HEK293 (cell line): ENCODE results near the gene PRKAR2B.

Experiments used
- GLIS2 ChIP-seq: fragments of 450-650 bp; formaldehyde crosslinking; IDR thresholded peaks from 2 replicates; pipeline ENCODE4 v1.5.1; 2016; ENCODE audit warnings: missing biosample characterization, missing genetic modification characterization
- INSM2 ChIP-seq: fragments of 450-650 bp; formaldehyde crosslinking; IDR thresholded peaks from 2 replicates; pipeline ENCODE4 v1.5.1; 2016; ENCODE audit warnings: missing biosample characterization, missing genetic modification characterization
- KLF16 ChIP-seq: fragments of 450-650 bp; formaldehyde crosslinking; IDR thresholded peaks from 2 replicates; pipeline ENCODE4 v1.5.1; 2017; ENCODE audit warnings: missing biosample characterization, missing genetic modification characterization
- SCRT2 ChIP-seq: fragments of 450-650 bp; formaldehyde crosslinking; IDR thresholded peaks from 2 replicates; pipeline ENCODE4 v1.5.1; 2016; ENCODE audit warnings: missing biosample characterization, missing genetic modification characterization
- ZBTB10 ChIP-seq: fragments of 450-650 bp; formaldehyde crosslinking; IDR thresholded peaks from 2 replicates; pipeline ENCODE4 v1.5.1; 2016; ENCODE audit warnings: missing biosample characterization, missing genetic modification characterization
- ZBTB8A ChIP-seq: fragments of 450-650 bp; formaldehyde crosslinking; IDR thresholded peaks from 2 replicates; pipeline ENCODE4 v1.5.1; 2016; ENCODE audit warnings: missing biosample characterization, missing genetic modification characterization
- ZFP3 ChIP-seq: fragments of 450-650 bp; formaldehyde crosslinking; IDR thresholded peaks from 2 replicates; pipeline ENCODE4 v1.5.1; 2016; ENCODE audit warnings: low read depth, missing biosample characterization, missing genetic modification characterization
- ZFP41 ChIP-seq: fragments of 450-650 bp; formaldehyde crosslinking; IDR thresholded peaks from 2 replicates; pipeline ENCODE4 v1.5.1; 2016; ENCODE audit warnings: missing biosample characterization, missing genetic modification characterization, borderline replicate concordance
- ZNF121 ChIP-seq: fragments of 450-650 bp; formaldehyde crosslinking; IDR thresholded peaks from 2 replicates; pipeline ENCODE4 v1.5.1; 2016; ENCODE audit warnings: missing biosample characterization, missing genetic modification characterization
- ZNF16 ChIP-seq: fragments of 450-650 bp; formaldehyde crosslinking; IDR thresholded peaks from 2 replicates; pipeline ENCODE4 v1.5.1; 2016; ENCODE audit warnings: low read depth, missing biosample characterization, missing genetic modification characterization
- ZNF223 ChIP-seq: fragments of 450-650 bp; formaldehyde crosslinking; IDR thresholded peaks from 2 replicates; pipeline ENCODE4 v1.5.1; 2016; ENCODE audit warnings: missing biosample characterization, missing genetic modification characterization
- ZNF292 ChIP-seq: fragments of 450-650 bp; formaldehyde crosslinking; IDR thresholded peaks from 2 replicates; pipeline ENCODE4 v1.5.1; 2016; ENCODE audit warnings: low read depth, missing biosample characterization, missing genetic modification characterization, borderline replicate concordance
- ZNF391 ChIP-seq: fragments of 450-650 bp; formaldehyde crosslinking; IDR thresholded peaks from 2 replicates; pipeline ENCODE4 v1.5.1; 2016; ENCODE audit warnings: low read depth, missing biosample characterization, missing genetic modification characterization, borderline replicate concordance
- ZNF426 ChIP-seq: fragments of 450-650 bp; formaldehyde crosslinking; IDR thresholded peaks from 2 replicates; pipeline ENCODE4 v1.5.1; 2017; ENCODE audit warnings: missing biosample characterization, missing genetic modification characterization, mild to moderate bottlenecking, inconsistent platforms, moderate library complexity
- ZNF555 ChIP-seq: fragments of 450-650 bp; formaldehyde crosslinking; conservative IDR thresholded peaks from 2 replicates; pipeline ENCODE4 v1.5.1; 2017; ENCODE audit warnings: missing biosample characterization, mild to moderate bottlenecking, missing genetic modification characterization, inconsistent platforms
- ZNF561 ChIP-seq: fragments of 450-650 bp; IDR thresholded peaks from 2 replicates; pipeline ENCODE4 v1.5.1; 2018; ENCODE audit warnings: missing biosample characterization, missing genetic modification characterization, borderline replicate concordance
- ZNF701 ChIP-seq: fragments of 450-650 bp; formaldehyde crosslinking; IDR thresholded peaks from 2 replicates; pipeline ENCODE4 v1.5.1; 2016; ENCODE audit warnings: missing biosample characterization, missing genetic modification characterization
- ZXDB ChIP-seq: fragments of 450-650 bp; formaldehyde crosslinking; IDR thresholded peaks from 2 replicates; pipeline ENCODE4 v1.5.1; 2016; ENCODE audit warnings: missing biosample characterization, missing genetic modification characterization
- TF ChIP-seq, protein P1 (sequence below): fragments of 450-650 bp; formaldehyde crosslinking; IDR thresholded peaks from 2 replicates; pipeline ENCODE4 v1.5.1; 2016; ENCODE audit warnings: missing biosample characterization, missing genetic modification characterization, borderline replicate concordance
- TF ChIP-seq, protein P2 (sequence below): fragments of 450-650 bp; formaldehyde crosslinking; IDR thresholded peaks from 2 replicates; pipeline ENCODE4 v1.5.1; 2016; ENCODE audit warnings: missing biosample characterization, missing genetic modification characterization
- TF ChIP-seq, protein P3 (sequence below): fragments of 450-650 bp; formaldehyde crosslinking; optimal IDR thresholded peaks from 2 replicates; pipeline ENCODE3; 2016; ENCODE audit warnings: missing biosample characterization, mild to moderate bottlenecking, missing genetic modification characterization

PRKAR2B gene

DNA sequence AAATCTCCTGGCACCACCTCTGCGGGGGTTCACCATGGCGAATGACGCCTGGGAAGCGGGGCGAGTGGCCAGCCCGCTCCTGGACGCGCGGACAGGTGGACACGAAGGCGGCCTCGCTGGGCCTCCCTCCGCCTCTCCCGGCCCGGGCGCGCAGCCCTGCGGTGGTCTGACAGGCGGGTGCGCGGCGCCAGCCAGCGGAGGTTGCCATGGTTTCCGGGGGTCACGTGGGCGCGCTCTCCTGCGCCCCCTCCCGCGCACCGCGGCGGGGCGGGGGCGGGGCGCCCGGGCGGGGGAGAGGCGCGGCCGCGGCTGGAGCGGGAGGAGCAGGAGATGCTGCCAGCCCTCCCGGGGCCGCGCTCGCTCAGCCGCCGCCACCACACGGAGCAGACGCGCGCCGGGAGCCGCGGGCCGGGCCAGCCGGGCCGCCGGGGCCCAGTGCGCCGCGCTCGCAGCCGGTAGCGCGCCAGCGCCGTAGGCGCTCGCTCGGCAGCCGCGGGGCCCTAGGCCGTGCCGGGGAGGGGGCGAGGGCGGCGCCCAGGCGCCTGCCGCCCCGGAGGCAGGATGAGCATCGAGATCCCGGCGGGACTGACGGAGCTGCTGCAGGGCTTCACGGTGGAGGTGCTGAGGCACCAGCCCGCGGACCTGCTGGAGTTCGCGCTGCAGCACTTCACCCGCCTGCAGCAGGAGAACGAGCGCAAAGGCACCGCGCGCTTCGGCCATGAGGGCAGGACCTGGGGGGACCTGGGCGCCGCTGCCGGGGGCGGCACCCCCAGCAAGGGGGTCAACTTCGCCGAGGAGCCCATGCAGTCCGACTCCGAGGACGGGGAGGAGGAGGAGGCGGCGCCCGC, at the start of gene PRKAR2B (continued):
- TF ChIP-seq, protein P1, sequence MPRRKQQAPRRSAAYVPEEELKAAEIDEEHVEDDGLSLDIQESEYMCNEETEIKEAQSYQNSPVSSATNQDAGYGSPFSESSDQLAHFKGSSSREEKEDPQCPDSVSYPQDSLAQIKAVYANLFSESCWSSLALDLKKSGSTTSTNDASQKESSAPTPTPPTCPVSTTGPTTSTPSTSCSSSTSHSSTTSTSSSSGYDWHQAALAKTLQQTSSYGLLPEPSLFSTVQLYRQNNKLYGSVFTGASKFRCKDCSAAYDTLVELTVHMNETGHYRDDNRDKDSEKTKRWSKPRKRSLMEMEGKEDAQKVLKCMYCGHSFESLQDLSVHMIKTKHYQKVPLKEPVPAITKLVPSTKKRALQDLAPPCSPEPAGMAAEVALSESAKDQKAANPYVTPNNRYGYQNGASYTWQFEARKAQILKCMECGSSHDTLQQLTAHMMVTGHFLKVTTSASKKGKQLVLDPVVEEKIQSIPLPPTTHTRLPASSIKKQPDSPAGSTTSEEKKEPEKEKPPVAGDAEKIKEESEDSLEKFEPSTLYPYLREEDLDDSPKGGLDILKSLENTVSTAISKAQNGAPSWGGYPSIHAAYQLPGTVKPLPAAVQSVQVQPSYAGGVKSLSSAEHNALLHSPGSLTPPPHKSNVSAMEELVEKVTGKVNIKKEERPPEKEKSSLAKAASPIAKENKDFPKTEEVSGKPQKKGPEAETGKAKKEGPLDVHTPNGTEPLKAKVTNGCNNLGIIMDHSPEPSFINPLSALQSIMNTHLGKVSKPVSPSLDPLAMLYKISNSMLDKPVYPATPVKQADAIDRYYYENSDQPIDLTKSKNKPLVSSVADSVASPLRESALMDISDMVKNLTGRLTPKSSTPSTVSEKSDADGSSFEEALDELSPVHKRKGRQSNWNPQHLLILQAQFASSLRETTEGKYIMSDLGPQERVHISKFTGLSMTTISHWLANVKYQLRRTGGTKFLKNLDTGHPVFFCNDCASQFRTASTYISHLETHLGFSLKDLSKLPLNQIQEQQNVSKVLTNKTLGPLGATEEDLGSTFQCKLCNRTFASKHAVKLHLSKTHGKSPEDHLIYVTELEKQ (tag by site-specific recombination): no peak
- TF ChIP-seq ZFP3 (tag by site-specific recombination): peak; percentile 69
- TF ChIP-seq, protein P2, sequence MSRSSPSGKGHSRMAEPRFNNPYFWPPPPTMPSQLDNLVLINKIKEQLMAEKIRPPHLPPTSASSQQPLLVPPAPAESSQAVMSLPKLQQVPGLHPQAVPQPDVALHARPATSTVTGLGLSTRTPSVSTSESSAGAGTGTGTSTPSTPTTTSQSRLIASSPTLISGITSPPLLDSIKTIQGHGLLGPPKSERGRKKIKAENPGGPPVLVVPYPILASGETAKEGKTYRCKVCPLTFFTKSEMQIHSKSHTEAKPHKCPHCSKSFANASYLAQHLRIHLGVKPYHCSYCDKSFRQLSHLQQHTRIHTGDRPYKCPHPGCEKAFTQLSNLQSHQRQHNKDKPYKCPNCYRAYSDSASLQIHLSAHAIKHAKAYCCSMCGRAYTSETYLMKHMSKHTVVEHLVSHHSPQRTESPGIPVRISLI (tag by site-specific recombination): no peak
- TF ChIP-seq ZBTB8A (tag by site-specific recombination): peak; percentile 89
- TF ChIP-seq ZNF555: no peak
- TF ChIP-seq ZNF561 (tag by site-specific recombination): peak; percentile 60; the same call in 1 of the 2 replicates
- no peak for TF ChIP-seq ZFP41 (tag by site-specific recombination)
- TF ChIP-seq, protein P3, sequence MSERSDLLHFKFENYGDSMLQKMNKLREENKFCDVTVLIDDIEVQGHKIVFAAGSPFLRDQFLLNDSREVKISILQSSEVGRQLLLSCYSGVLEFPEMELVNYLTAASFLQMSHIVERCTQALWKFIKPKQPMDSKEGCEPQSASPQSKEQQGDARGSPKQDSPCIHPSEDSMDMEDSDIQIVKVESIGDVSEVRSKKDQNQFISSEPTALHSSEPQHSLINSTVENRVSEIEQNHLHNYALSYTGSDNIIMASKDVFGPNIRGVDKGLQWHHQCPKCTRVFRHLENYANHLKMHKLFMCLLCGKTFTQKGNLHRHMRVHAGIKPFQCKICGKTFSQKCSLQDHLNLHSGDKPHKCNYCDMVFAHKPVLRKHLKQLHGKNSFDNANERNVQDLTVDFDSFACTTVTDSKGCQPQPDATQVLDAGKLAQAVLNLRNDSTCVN (tag by site-specific recombination): peak; percentile 75
- peak; percentile 95 for TF ChIP-seq GLIS2
- TF ChIP-seq ZNF701 (tag by site-specific recombination): no peak
- TF ChIP-seq ZXDB: peak; percentile 25; the same call in 1 of the 2 replicates
- no peak for TF ChIP-seq ZNF292 (tag by site-specific recombination)
- peak; percentile 58 for TF ChIP-seq SCRT2 (tag by site-specific recombination)
- no peak for TF ChIP-seq ZNF223
- no peak for TF ChIP-seq ZNF16 (tag by site-specific recombination)
- TF ChIP-seq KLF16 (tag by site-specific recombination): peak; percentile 35; the same call in 1 of the 2 replicates
- TF ChIP-seq ZNF391 (tag by site-specific recombination): no peak
- TF ChIP-seq ZNF121 (tag by site-specific recombination): no peak
- TF ChIP-seq ZBTB10: no peak
- TF ChIP-seq ZNF426: no peak
- TF ChIP-seq INSM2: no peak
